Karpas-422 (cell line): Measurements from ENCODE around the gene EIF6. TPM values are rescaled to one million over a fixed set of nuclear protein-coding genes. Genes with fewer than 3 reads are reported as not detected.

Experiments used
- DNase-seq: peaks from one replicate; pipeline ENCODE4 v3.0.0-alpha.2; 2015
- H2AFZ ChIP-seq: fragments of 200-600 bp; sonication (generic); 2 replicates; pipeline ENCODE4 v1.6.1; 2014; ENCODE audit warnings: antibody characterized with exemption, low read length, mixed read lengths
- H3K27ac ChIP-seq: fragments of 200-600 bp; sonication (generic); 2 replicates; pipeline ENCODE4 v1.5.1; 2014; ENCODE audit warnings: mild to moderate bottlenecking, low read length, moderate library complexity
- H3K27me3 ChIP-seq: fragments of 200-600 bp; sonication (generic); 2 replicates; pipeline ENCODE4 v1.6.1; 2014; ENCODE audit warnings: low read length, mixed read lengths
- H3K36me3 ChIP-seq: fragments of 200-600 bp; sonication (generic); 2 replicates; pipeline ENCODE4 v1.6.1; 2014; ENCODE audit warnings: low read length, mixed read lengths; ENCODE audit not compliant: insufficient read depth
- H3K4me1 ChIP-seq: fragments of 200-600 bp; sonication (generic); 2 replicates; pipeline ENCODE4 v1.6.1; 2014; ENCODE audit warnings: mild to moderate bottlenecking, low read length, mixed read lengths
- H3K4me2 ChIP-seq: fragments of 200-600 bp; sonication (generic); 2 replicates; pipeline ENCODE4 v1.6.1; 2014; ENCODE audit warnings: low read length, low read depth, mild to moderate bottlenecking; ENCODE audit not compliant: poor library complexity, severe bottlenecking
- H3K4me3 ChIP-seq: fragments of 200-600 bp; sonication (generic); 2 replicates; pipeline ENCODE4 v1.5.1; 2014; ENCODE audit warnings: mild to moderate bottlenecking, antibody characterized with exemption, low read length, mixed read lengths
- H3K79me2 ChIP-seq: fragments of 200-600 bp; sonication (generic); 2 replicates; pipeline ENCODE4 v1.6.1; 2014; ENCODE audit warnings: mild to moderate bottlenecking, low read length, mixed read lengths
- H3K9ac ChIP-seq: fragments of 200-600 bp; sonication (generic); 2 replicates; pipeline ENCODE4 v1.6.0; 2014; ENCODE audit warnings: low read length
- H3K9me2 ChIP-seq: fragments of 200-600 bp; sonication (generic), shearing (Covaris generic); replicated peaks from 2 replicates; pipeline ENCODE4 v1.6.0; 2014; ENCODE audit warnings: mild to moderate bottlenecking, low read length, moderate library complexity; ENCODE audit not compliant: insufficient read depth
- H3K9me3 ChIP-seq: fragments of 300-700, 200-600 bp; sonication (generic); 2 replicates; pipeline ENCODE4 v1.6.1; 2014; ENCODE audit warnings: low read length, mixed read lengths
- H4K20me1 ChIP-seq: fragments of 200-600 bp; sonication (generic); 2 replicates; pipeline ENCODE4 v1.6.1; 2014; ENCODE audit warnings: mild to moderate bottlenecking, antibody characterized with exemption, low read length, low read depth; ENCODE audit not compliant: insufficient read depth
- total RNA-seq: library from RNA; depleted of rRNA; stranded (reverse); fragments of >200 nt; shearing (Covaris generic); gene quantifications from 2 replicates; pipeline ENCODE4 v1.2.3, GENCODE V29; 2014; ENCODE audit warnings: low replicate concordance

EIF6 gene
- total RNA-seq, 1 experiment from 2014 or later: 150 TPM

GRCh38 chr20:35301426-35301825 lies 16.9 kb upstream of the EIF6 start:
- Histone ChIP-seq H3K79me2 (no peaks in the 10 kb centered on the region), H3K4me2 (no peak overlapping the region), H3K9ac (no peak overlapping the region), H2AFZ (no peak overlapping the region), H4K20me1 (no peaks in the 10 kb centered on the region), H3K36me3 (peaks cover 7% of the 10 kb centered on the region; the same call in 1 of the 2 replicates), H3K9me2 (no peaks in the 10 kb centered on the region), H3K4me3 (no peak overlapping the region), H3K4me1 (no peaks in the 10 kb centered on the region), H3K27me3 (no peaks in the 10 kb centered on the region), H3K27ac (no peak overlapping the region), H3K9me3 (no peaks in the 10 kb centered on the region)
- no peak for DNase-seq

DNA sequence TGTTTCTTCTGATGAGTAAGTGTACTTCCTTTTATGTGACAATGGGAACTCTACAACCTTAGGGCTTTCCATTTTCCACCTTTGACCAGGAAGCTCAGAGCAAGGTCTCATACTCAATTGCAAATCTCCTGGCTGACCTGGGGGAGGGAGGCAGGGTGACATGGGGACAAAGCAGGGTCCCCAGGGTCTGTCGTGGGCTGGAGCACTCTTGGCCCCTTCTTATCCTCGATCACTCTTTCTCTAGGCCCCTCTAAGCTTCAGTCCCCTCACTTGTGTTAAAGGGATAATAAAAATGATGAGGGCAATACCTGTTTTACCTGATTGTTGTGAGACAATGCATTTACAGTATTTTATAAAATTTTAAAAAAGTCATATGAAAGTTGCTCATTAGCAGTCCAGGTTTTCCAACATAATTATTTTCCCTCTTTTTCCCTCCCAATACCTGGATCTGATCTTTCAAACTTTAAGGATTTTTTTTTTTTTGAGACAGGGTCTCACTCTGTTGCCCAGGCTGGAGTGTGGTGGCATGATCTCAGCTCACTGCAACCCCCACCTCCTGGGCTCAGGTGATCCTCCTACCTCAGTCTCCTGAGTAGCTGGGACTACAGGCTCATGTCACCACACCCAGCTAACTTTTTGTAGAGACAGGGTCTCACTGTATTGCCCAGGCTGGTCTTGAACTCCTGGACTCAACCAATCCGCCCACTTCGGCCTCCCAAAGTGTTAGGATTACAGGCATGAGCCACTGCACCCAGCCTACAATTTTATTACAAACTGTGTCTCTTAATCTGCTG lies 16.1 kb upstream of the EIF6 start:
- Histone ChIP-seq H4K20me1 (no peaks in the 10 kb centered on the region), H3K9me3 (no peaks in the 10 kb centered on the region), H2AFZ (no peak overlapping the region), H3K9me2 (no peaks in the 10 kb centered on the region), H3K27me3 (no peaks in the 10 kb centered on the region), H3K36me3 (peaks cover 7% of the 10 kb centered on the region; the same call in 1 of the 2 replicates), H3K9ac (no peak overlapping the region), H3K4me3 (no peak overlapping the region), H3K79me2 (no peaks in the 10 kb centered on the region), H3K27ac (no peak overlapping the region), H3K4me1 (no peaks in the 10 kb centered on the region), H3K4me2 (no peak overlapping the region)
- no peak for DNase-seq

- no peaks in the 10 kb centered on the region for H3K4me1 ChIP-seq
- H3K27ac ChIP-seq: no peak overlapping the region
- no peaks in the 10 kb centered on the region for H3K27me3 ChIP-seq
- H3K36me3 ChIP-seq: peaks cover 7% of the 10 kb centered on the region; the same call in 1 of the 2 replicates
- H3K79me2 ChIP-seq: no peaks in the 10 kb centered on the region
- no peak overlapping the region for H3K9ac ChIP-seq
- no peak overlapping the region for H3K4me2 ChIP-seq
- no peaks in the 10 kb centered on the region for H4K20me1 ChIP-seq
- no peaks in the 10 kb centered on the region for H3K9me2 ChIP-seq
- H3K4me3 ChIP-seq: no peak overlapping the region
- DNase-seq: no peak
- H3K9me3 ChIP-seq: no peaks in the 10 kb centered on the region
- no peak overlapping the region for H2AFZ ChIP-seq
These were observed 15.2 kb upstream of the EIF6 start for GRCh38 chr20:35299780-35300179.

DNA sequence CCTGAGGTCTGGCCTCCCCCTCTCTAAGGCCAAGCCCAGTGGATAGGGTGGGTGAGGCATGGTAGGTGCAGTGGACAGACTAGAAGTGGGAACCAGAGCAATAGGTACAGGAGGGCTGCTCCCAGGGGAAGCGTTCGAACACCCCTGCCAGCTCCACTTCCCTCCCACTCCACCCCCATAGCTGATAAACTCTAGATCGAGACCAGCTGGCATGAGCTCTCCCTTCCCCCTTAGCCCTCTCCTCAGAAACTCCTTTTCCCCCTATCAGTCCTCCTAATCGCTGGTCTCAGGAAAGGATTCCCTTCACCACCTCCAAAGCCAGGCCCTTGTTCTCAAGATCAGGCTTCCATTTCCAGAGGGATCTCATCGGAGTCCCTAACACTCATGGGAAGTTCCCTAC lies 13.7 kb upstream of the EIF6 start:
- H3K27ac ChIP-seq: no peak overlapping the region

GRCh38 chr20:35297740-35298139 lies 13.2 kb upstream of the EIF6 start:
- H3K27me3 ChIP-seq: no peaks in the 10 kb centered on the region
- H4K20me1 ChIP-seq: no peaks in the 10 kb centered on the region
- no peaks in the 10 kb centered on the region for H3K4me1 ChIP-seq
- no peaks in the 10 kb centered on the region for H3K79me2 ChIP-seq
- H3K9me3 ChIP-seq: no peaks in the 10 kb centered on the region
- no peak overlapping the region for H3K4me2 ChIP-seq
- H3K36me3 ChIP-seq: 0 out of 2 replicates have a peak, but pooled peaks cover under 1% of the 10 kb centered on the region
- no peak overlapping the region for H3K9ac ChIP-seq
- H3K27ac ChIP-seq: no peak overlapping the region
- no peak for DNase-seq
- H3K4me3 ChIP-seq: no peak overlapping the region
- no peaks in the 10 kb centered on the region for H3K9me2 ChIP-seq
- H2AFZ ChIP-seq: no peak overlapping the region

More for the DNA sequence above, 13.7 kb upstream of the EIF6 start:
- Histone ChIP-seq H3K79me2 (no peaks in the 10 kb centered on the region), H3K4me1 (no peaks in the 10 kb centered on the region), H3K36me3 (peaks cover 5% of the 10 kb centered on the region; the same call in 1 of the 2 replicates), H3K27me3 (no peaks in the 10 kb centered on the region), H3K9me2 (no peaks in the 10 kb centered on the region), H3K9ac (no peak overlapping the region), H3K4me3 (no peak overlapping the region), H4K20me1 (no peaks in the 10 kb centered on the region), H2AFZ (no peak overlapping the region), H3K9me3 (no peaks in the 10 kb centered on the region), H3K4me2 (no peak overlapping the region)
- DNase-seq: no peak

DNA sequence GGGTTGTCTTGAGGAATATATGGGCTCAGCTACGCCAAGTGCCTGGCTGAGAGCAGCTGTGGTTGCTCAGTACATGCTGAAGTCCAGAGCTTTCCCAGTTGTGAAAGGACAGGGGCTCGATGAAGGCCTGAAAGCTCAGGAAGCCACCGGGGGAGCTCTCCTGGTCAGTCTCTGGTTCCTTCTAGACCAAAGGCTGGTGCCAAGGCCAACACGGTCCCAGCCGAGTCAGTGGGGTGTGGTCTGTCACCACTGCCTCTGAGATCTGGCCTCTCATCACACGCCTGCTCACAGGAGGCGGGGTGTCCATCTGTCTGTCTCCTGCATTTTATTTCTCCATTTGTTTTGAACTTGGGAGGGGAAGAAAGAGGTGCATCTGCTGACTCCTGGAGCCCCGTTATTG lies 12.6 kb upstream of the EIF6 start:
- Histone ChIP-seq H3K4me2 (no peak overlapping the region), H3K9ac (no peak overlapping the region), H2AFZ (no peak overlapping the region)

DNA sequence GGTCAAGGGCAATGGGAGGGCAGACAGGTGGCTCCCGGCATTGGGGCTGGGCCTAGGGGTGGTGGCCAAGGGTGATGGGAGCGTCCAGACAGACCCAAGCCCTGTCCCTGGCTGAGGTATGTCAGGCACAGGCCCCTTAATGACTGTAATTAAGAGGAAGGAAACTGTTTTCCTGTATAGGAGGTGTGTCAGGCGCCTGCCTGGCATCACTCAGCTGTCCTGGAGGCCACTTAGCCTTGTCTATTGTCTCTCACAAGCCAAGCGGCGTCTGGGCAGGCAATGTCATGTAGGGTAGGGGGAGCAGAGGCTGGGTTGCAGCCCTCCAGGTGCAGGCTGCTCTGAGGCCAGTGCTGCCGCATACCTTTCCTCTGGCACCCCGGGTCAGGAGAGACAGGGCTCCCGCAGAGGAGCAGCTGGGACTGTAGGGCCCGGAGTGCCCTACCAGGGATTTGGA lies 11.6 kb upstream of the EIF6 start:
- Histone ChIP-seq H3K79me2 (no peaks in the 10 kb centered on the region), H3K9me2 (no peaks in the 10 kb centered on the region), H4K20me1 (no peaks in the 10 kb centered on the region), H3K4me1 (no peaks in the 10 kb centered on the region), H3K4me2 (no peak overlapping the region), H3K9me3 (no peaks in the 10 kb centered on the region), H3K36me3 (no peaks in the 10 kb centered on the region), H2AFZ (no peak overlapping the region), H3K27me3 (no peaks in the 10 kb centered on the region), H3K4me3 (no peak overlapping the region), H3K27ac (no peak overlapping the region), H3K9ac (no peak overlapping the region)
- DNase-seq: no peak

More for the DNA sequence above, 12.6 kb upstream of the EIF6 start:
- Histone ChIP-seq H4K20me1 (no peaks in the 10 kb centered on the region), H3K4me1 (no peaks in the 10 kb centered on the region), H3K9me2 (no peaks in the 10 kb centered on the region), H3K27ac (no peak overlapping the region), H3K9me3 (no peaks in the 10 kb centered on the region), H3K79me2 (no peaks in the 10 kb centered on the region), H3K27me3 (no peaks in the 10 kb centered on the region), H3K36me3 (no peaks in the 10 kb centered on the region), H3K4me3 (no peak overlapping the region)
- DNase-seq: no peak

GRCh38 chr20:35295674-35296073 lies 11.1 kb upstream of the EIF6 start:
- Histone ChIP-seq H3K27ac (no peak overlapping the region), H3K4me2 (no peak overlapping the region), H3K4me3 (no peak overlapping the region), H3K9me2 (no peaks in the 10 kb centered on the region), H3K79me2 (no peaks in the 10 kb centered on the region), H4K20me1 (no peaks in the 10 kb centered on the region), H3K4me1 (no peaks in the 10 kb centered on the region), H3K9ac (no peak overlapping the region), H3K36me3 (no peaks in the 10 kb centered on the region), H2AFZ (no peak overlapping the region), H3K9me3 (no peaks in the 10 kb centered on the region), H3K27me3 (no peaks in the 10 kb centered on the region)
- no peak for DNase-seq
